ENCODE measurements around the gene WIZ.

Gene WIZ

DNA sequence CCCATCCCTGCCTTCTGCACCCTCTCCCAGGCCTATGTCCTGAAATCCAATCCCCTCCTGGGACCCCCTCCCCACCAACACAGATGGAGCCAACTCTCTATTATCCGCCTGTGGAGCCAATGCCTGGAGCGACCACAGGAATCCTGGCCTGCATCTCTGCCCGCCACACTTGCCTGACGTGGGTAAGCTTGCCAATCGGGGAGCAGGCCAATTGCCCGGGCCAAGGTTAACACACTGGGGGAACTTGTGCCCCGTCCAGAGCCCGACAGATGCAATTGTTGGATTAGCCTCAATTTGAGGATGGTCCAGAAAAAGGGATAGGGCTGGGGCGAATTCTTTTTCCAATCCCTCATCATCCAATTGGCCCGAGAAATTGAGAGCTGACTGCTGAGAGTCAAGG lies 5.9 kb downstream of the WIZ start:
- DNase-seq, result no peak

- no peak for DNase-seq
Observed at GRCh38 chr19:15443325-15443724, 6.4 kb downstream of the WIZ start.

DNA sequence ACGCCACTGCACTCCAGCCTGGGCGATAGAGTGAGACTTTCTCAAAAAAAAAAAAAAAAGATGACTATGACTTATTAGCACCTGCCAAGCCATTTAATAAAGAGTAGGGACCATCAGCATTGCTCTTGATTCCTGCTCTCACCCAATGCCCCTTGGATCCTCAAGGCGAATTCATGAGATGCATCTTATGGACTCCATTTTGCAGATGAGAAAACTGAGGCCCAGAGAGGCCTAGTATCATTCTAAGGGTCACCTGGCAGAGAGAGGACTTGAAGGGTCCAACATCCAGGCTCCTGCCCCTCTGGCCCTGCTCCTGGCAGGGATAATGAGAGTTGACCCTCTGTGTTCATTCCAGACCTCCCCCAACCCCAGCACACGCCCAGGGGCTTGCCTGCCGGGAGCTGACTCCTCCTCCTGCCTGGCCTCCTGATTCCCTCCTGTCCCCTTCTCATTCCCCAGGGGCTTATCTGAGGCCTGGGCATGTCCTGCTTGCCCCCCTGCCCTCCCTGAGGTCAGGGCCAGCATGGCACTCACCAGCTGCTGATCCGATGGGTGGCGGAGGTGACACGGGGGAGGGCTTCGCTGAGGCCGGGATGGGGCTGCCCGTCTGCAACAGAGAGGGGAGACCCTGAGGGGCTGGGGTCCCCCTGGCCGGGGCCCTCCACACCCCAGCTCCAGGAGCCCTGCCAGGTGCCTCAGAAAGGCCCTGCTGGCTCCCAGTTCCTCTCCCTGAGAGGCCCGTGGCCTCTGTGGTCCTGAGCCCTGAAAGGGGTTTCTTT lies 7.4 kb downstream of the WIZ start:
- DNase-seq, result no peak

GRCh38 chr19:15441317-15441716 lies 8.4 kb downstream of the WIZ start:
- DNase-seq, result no peak

- DNase-seq, result no peak
Observed at GRCh38 chr19:15439821-15440641, 9.7 kb downstream of the WIZ start.

DNA sequence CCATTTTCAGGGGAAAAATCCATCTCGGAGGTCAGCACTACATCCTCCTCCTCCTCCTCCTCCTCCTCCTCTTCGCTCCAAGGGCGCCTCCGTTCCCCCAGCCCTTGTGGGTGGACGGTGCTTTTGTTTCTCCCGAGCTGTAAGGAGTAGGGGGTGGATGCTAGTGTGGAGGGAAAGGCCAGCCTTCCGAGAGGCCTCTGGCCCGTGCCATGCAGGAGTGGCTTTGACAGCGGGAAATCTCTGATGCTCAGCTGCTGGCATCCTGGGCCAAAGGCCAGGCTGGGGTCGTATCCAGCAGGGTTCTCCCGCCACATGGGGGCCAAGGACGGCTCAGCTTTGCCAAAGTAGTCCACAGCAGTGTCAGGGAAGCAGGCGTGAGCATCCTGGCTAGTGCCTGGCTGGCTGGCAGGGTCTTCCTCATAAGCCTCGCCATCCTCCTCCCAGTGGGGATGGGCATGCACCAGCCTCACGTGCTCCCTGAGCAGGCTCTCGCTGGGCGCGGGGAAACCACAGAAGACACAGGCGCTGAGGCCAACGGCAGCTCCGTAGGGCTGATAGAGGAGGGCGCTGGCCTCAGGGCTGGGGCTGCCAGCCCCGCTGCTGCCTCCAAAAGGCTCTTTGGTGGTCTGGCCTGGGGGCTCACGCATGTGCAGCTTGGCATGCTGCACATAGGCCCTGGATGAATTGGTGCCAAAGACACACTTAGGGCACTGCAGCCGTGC lies 10.5 kb downstream of the WIZ start:
- DNase-seq, result no peak

GRCh38 chr19:15438577-15438976 lies 11.2 kb downstream of the WIZ start:
- DNase-seq, result no peak

DNA sequence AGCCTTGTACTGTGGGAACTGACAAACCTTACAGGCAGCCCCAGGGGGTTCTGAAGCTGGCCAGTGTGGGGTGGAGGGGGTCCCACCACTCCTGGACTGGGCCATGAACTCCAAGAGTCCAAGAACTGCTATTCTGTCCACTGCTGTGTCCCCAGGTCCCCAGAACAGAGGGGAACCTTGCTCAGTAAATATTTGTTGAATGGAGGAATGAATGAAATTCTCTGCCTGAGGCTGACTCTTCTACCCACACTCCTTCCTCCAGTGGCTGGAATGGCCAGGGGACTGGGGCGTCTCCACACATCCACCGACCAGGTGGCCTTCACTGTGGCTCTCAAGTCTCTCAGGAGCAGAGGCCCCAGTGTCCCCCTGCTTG lies 11.6 kb downstream of the WIZ start:
- no peak for DNase-seq

DNA sequence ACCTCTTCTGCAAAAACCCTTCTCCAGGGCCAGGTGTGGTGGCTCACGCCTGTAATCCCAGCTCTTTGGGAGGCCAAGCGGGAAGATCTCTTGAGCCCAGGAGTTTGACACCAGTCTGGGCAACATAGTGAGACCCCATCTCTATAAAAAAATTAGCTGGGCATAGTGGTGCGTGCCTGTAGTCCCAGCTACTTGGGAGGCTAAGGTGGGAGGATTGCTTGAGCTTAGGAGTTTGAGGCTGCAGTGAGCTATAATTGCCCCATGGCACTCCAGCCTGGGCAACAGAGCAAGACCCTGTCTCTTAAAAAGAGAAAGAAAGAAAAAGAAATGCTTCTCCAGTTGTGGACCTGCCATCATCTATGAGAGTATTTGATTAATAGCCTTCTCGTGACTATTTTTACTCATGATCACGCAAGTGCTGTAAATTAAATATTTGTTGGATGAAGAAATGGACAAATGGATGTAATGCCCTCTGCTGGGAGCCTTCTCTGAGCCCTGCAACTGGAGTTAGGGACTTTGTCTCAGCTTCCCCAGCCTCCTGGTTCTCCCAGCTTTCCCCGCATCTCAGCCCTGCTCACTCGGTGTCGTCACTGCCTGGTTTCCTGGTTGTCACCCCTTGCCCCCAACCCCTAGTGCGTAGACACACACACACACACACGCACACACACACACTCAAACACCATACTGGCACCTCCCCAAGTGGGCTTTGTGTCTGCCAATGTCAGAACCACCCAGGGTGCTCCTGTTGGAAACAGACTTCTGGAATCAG lies 12.2 kb downstream of the WIZ start:
- DNase-seq, result no peak

DNA sequence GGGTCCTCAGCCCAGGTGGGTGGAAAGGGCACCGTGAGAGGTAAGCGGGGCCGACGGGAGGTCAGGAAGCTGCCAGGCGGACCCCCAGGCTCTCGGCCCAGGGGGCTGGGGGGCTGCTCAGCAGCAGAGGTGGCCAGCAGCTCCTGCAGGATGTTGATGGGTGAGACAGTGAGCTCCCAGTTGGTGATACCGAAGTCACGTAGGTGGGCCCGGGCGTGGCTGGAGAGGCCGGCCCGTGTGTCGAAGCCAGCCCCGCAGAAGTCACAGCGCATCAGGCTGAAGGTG lies 13.0 kb downstream of the WIZ start:
- DNase-seq, result no peak

DNA sequence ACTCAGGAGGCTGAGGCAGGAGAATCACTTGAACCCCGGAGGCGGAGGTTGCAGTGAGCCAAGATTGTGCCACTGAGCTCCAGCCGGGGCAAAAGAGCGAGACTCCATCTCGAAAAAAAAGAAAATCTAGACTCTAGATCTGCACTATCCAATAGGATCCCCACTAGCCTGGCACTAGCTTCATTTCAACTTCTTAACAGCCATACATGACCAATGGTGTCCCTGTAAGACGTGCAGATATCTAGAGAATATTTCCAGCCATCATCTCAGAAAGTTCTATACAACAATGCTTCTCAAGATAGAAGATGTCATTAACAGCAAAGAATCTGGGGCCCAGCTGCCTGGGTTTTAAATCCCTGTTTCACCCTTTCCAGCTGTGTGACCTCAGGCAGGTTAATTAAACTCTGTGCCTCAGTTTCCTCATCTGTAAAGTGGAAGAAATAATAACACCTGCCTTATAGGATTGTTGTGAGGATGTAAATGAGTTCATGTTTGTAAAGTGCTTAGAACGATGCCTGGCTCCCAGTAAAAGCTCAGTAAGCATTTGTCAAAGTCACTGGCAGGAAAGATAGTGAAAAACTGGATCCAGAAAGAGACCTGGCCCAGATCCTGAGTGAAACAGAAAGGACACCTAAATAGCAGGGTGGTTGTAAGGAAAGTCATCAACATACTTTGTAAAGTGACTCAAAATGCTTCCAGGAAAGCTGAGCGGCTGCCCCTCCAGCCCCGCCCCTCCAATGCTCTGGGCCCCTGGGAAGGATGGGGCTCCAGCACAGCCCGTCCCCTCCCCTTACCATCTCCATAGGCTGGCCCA lies 13.5 kb downstream of the WIZ start:
- no peak for DNase-seq

- no peak for DNase-seq
Observed at GRCh38 chr19:15433519-15434069, 16.2 kb downstream of the WIZ start.

- DNase-seq, result peak; percentile 81
Observed at GRCh38 chr19:15432629-15433518, 16.9 kb downstream of the WIZ start.

- DNase-seq, result no peak
Observed at GRCh38 chr19:15432018-15432494, 17.7 kb downstream of the WIZ start.

- no peak for DNase-seq
Observed at GRCh38 chr19:15431396-15432017, 18.2 kb downstream of the WIZ start.

DNA sequence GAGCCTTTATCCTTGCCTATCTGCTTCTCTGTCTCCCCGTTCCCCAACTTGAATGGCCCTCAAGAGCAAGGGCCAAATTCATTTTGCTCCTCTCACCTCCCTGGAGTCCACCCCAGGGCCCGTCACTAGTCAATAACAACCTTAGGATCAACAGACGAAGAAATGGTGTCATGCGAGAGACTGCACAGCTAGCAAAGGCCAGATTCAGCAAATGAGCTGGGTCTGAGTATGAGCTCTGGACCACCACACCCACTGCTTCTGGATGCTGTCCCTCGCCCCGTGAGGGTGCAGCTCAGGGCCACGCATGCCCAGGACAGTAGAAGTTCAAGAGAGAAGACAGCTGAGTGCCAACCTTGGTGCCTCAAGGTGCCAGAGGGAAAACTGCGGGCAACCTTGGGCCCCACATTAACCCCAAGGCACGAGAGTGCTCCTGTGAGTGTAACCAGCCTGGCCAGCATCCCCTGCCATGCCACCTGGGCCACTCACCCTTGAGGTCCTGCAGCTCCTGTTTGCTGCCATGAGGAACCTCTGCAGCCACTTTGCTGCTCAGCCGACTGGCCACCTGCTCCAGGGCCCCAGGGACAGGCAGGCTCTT lies 19.1 kb downstream of the WIZ start:
- DNase-seq, result no peak

DNA sequence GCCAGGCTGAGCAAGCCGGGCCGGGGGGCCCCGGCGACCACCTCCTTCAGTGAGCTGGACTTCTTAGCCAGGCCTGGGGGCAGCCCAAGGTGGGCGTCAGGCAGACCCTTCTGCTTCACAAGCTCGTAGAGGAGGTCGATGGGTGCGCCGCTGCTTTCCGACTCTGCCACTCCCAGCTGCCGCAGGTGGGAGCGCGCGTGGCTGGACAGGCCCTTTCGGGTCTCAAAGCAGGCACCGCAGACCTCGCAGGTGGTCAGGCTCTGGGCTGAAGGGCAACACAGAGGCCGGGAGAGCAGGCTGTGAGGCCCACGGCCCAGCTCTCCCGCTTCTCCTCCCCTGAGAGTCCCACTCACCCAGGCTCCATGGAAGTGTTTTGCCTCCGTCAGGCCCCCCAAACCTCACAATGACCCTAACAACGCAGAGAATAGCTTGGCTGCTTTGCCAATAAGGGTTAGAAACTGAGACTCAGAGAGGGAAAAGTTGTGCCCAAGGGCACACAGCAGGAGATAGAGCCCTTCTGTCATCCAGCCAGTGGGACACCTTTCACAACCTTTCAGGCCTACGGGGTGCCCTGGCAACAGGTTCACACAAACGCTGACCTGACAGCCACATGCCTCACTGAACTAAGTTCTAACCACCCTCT lies 19.8 kb downstream of the WIZ start:
- no peak for DNase-seq

DNA sequence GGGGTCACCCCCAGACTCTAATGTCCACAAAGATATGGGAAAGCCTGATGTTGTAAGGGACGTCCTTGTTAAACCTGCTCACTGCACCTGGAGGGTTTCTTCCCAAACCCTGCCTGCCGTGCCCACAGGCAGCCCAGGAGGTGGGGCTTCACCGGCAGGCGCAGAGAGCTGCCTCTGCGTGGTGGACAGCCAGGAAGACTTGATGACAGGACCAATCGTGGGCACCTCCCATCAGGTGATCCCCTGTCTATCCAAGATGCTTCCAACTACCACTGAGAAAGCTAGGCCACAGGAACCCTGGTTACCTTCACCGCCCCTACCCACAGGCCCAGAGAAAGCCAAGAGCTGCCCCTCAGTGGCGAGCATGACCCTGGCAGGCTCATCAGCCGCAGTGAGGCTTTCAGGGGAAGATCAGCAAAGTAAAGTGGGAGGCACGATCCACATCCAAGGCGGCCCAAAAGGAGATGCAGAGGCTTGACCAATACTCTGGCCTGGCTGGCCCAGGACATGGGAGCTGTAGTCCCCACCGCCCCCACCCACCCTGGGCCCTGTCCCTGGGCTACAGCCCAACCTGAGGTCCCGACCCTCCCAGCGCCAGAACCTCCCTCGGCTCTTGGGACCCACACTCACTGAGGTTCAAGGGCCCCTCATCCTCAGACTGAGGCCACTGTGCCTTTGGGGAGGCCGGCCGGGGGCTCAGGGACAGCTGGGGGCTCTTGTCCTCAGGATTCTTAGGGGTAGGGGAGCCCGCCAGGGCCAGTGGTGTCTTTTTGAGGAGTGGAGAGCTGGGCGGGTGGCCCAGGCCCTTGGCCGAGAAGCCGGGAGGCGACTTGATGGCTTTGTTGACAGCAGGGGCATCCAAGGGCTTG lies 20.6 kb downstream of the WIZ start:
- DNase-seq, result no peak
